Activated B cell treated with CpG ODN at 0.5 μM for 24 hours (primary cell): ENCODE data around the gene PDCD1. TPM values are rescaled to one million over a fixed set of nuclear protein-coding genes. Genes with fewer than 3 reads are reported as not detected.
A peak's percentile ranks its signal among the peaks of the same experiment; 100 is the strongest.
"Not testable (repeated sequence)": the region's sequence is repeated elsewhere in the genome, so short reads cannot be mapped to it uniquely, and the experiment has no call there.

Source experiments
- ATAC-seq: fragments of 200-7000 bp; cut with Tn5 transposase; one replicate; pipeline ENCODE4 v1.10.0; 2021; ENCODE audit warnings: low read depth, mild to moderate bottlenecking, moderate library complexity
- CTCF ChIA-PET: fragments of 350-600 bp; sonication (Branson Sonifier 250); formaldehyde crosslinking; loops from one replicate; lab custom pipeline; 2021; ENCODE audit warnings: antibody characterized with exemption; lab: Charles Lee
- POLR2A ChIA-PET: fragments of 350-600 bp; sonication (Branson Sonifier 250); formaldehyde crosslinking; loops from one replicate; lab custom pipeline; 2021; ENCODE audit warnings: antibody characterized with exemption; lab: Charles Lee
- DNase-seq: peaks from one replicate; pipeline ENCODE4 v3.0.0; 2022
- H3K27ac Mint-ChIP-seq: one replicate; pipeline ENCODE4 v1.8.0; 2020; ENCODE audit warnings: mixed read lengths
- H3K27me3 Mint-ChIP-seq: one replicate; pipeline ENCODE4 v1.8.0; 2021; ENCODE audit warnings: mixed read lengths
- H3K36me3 Mint-ChIP-seq: one replicate; pipeline ENCODE4 v1.8.0; 2021; ENCODE audit warnings: low read depth, mixed read lengths
- H3K4me1 Mint-ChIP-seq: one replicate; pipeline ENCODE4 v1.8.0; 2021; ENCODE audit warnings: mixed read lengths
- H3K4me3 Mint-ChIP-seq: one replicate; pipeline ENCODE4 v1.8.0; 2020; ENCODE audit warnings: mild to moderate bottlenecking, mixed read lengths
- H3K9me3 Mint-ChIP-seq: one replicate; pipeline ENCODE4 v1.8.0; 2020; ENCODE audit warnings: mixed read lengths
- CTCF ChIP-seq: fragments of 200-600 bp; IDR thresholded peaks from one replicate; pipeline ENCODE4 v1.8.0; 2022; ENCODE audit warnings: antibody characterized with exemption, mild to moderate bottlenecking
- intact Hi-C: fragments of 100-400 bp; cut with micrococcal nuclease; formaldehyde crosslinking; loops from one replicate; pipeline ENCODE4 v1.15.1; 2024
- total RNA-seq: library from RNA; stranded (reverse); gene quantifications from 2 replicates; pipeline ENCODE4 v1.2.3, GENCODE V29; 2022

Gene PDCD1
- total RNA-seq, 1 donor from 2014 or later, result 3.5 TPM

- Mint-ChIP-seq H3K4me3 (no peak within 1 kb of the TSS), H3K27me3 (peaks cover 9% of the 10 kb centered on the region), H3K36me3 (no peaks in the 10 kb centered on the region), H3K27ac (no peak within 1 kb of the TSS), H3K9me3 (no peaks in the 10 kb centered on the region), H3K4me1 (peaks cover 21% of the 10 kb centered on the region)
- ChIA-PET CTCF (no interaction called here), POLR2A (no interaction called here)
- ATAC-seq (no peak), DNase-seq (no peak)
- TF ChIP-seq CTCF, result no peak
- intact Hi-C loops, result no loop called here
Measured at GRCh38 chr2:241808721-241809382, 49.8 kb downstream of the PDCD1 start, which contains the start of gene NEU4. Gene NEU4 (plus strand): TSS chr2:241809193. CDS start chr2:241814485, 5,292 bp downstream.

- H3K36me3 Mint-ChIP-seq, result no peaks in the 10 kb centered on the region
- TF ChIP-seq CTCF, result no peak
- no peaks in the 10 kb centered on the region for H3K9me3 Mint-ChIP-seq
- intact Hi-C loops, result no loop called here
- no peak overlapping the region for H3K4me3 Mint-ChIP-seq
- H3K27me3 Mint-ChIP-seq, result peaks cover 9% of the 10 kb centered on the region
- ChIA-PET CTCF (no interaction called here), POLR2A (no interaction called here)
- DNase-seq, result no peak
- H3K27ac Mint-ChIP-seq, result no peak overlapping the region
- ATAC-seq, result no peak
- peaks cover 21% of the 10 kb centered on the region for H3K4me1 Mint-ChIP-seq
Measured at GRCh38 chr2:241808051-241808720, 50.5 kb downstream of the PDCD1 start.

- H3K9me3 Mint-ChIP-seq, H3K27me3 Mint-ChIP-seq, CTCF ChIA-PET, ATAC-seq, POLR2A ChIA-PET, H3K36me3 Mint-ChIP-seq, intact Hi-C loops, H3K27ac Mint-ChIP-seq, DNase-seq, H3K4me3 Mint-ChIP-seq: not testable (repeated sequence)
- H3K4me1 Mint-ChIP-seq, result peaks cover 17% of the 10 kb centered on the region
Measured at GRCh38 chr2:241806217-241806616, 52.5 kb downstream of the PDCD1 start.

- intact Hi-C loops, result loop anchor here (2.0 to 5.0 kb wide), 4 partner anchors 16 to 74 kb away; partner anchors contain the start of gene PDCD1
- Mint-ChIP-seq H3K27ac (no peak overlapping the region), H3K9me3 (no peaks in the 10 kb centered on the region), H3K4me3 (peak overlapping the region; percentile 62), H3K4me1 (peaks cover 17% of the 10 kb centered on the region), H3K27me3 (peaks cover 9% of the 10 kb centered on the region), H3K36me3 (no peaks in the 10 kb centered on the region)
- CTCF ChIA-PET, result no interaction called here
- TF ChIP-seq CTCF, result no peak
- DNase-seq (no peak), ATAC-seq (peak; percentile 27)
- POLR2A ChIA-PET, result interaction anchor here (0.5 to 2.6 kb wide), 6 partner anchors 9 to 1244 kb away, joined by 3 to 9 read pairs (median 3); partner anchors contain the start of gene D2HGDH
Measured at GRCh38 chr2:241804326-241805229, 54.1 kb downstream of the PDCD1 start.
